Adrenal gland (tissue), 12 donors: ENCODE results near the gene OR2W3. TPM values are rescaled to one million over a fixed set of nuclear protein-coding genes. Genes with fewer than 3 reads are reported as not detected.
A peak's percentile ranks its signal among the peaks of the same experiment; 100 is the strongest.

ENCODE experiments used
- DNase-seq, 7 donors: peaks; one replicate each; pipeline ENCODE4 v3.0.0-alpha.2; 2019 to 2020
- H3K27ac ChIP-seq, 5 donors: fragments of 200-600 bp; sonication (generic) in 4 of 5; 1 replicate in 3 of 5; 2 replicates in 2 of 5; pipeline versions ENCODE4 v1.5.1 to v1.8.0; 2016 to 2020; ENCODE audit warnings: mild to moderate bottlenecking in 1 of 5
- H3K27me3 ChIP-seq: fragments of 200-600 bp; 2 replicates; pipeline ENCODE4 v1.8.0; 2021
- H3K36me3 ChIP-seq, 2 donors: fragments of 200-600 bp; replicated peaks in 1 of 2; 1 replicate in 1 of 2; 2 replicates in 1 of 2; pipeline versions ENCODE4 v1.5.1 to v1.8.0; 2018 to 2022
- H3K4me1 ChIP-seq, 2 donors: fragments of 200-600 bp; replicated peaks in 1 of 2; 1 replicate in 1 of 2; 2 replicates in 1 of 2; pipeline versions ENCODE4 v1.5.1 to v1.8.0; 2018 to 2021
- H3K4me3 ChIP-seq, 4 donors: fragments of 200-600 bp; sonication (generic) in 3 of 4; one replicate each; pipeline ENCODE4 v1.5.1; 2016 to 2018
- H3K9me3 ChIP-seq, 3 donors: fragments of 200-600 bp; sonication (generic) in 1 of 3; replicated peaks in 1 of 3; 1 replicate in 2 of 3; 2 replicates in 1 of 3; pipeline versions ENCODE4 v1.5.1 to v1.8.0; 2016 to 2021
- CTCF ChIP-seq, 6 experiments: fragments of 450-650 bp in 4 of 6; fragments of 200-600 bp in 2 of 6; sonication (generic) in 1 of 6; IDR thresholded peaks; 1 replicate in 5 of 6; 2 replicates in 1 of 6; pipeline versions ENCODE4 v1.5.1 to v1.8.0; 2016 to 2021; ENCODE audit warnings: antibody characterized with exemption in 6 of 6, mild to moderate bottlenecking in 2 of 6, moderate library complexity in 1 of 6
- POLR2A ChIP-seq, 2 donors: fragments of 450-650 bp; IDR thresholded peaks; one replicate each; pipeline ENCODE4 v1.6.1; 2017; ENCODE audit warnings: antibody characterized with exemption in 2 of 2, mild to moderate bottlenecking in 2 of 2, moderate library complexity in 1 of 2
- WGBS, 4 donors: extraction: QIAGEN DNeasy Blood & Tissue Kit in 2 of 4; methylation state at CpG; one replicate each; pipeline versions ENCODE4 v1.1.5 to v1.1.7; 2013 to 2017; 5-methylcytosine and 5-hydroxymethylcytosine counted together
- intact Hi-C, 2 donors: fragments of 100-400 bp; cut with DNase I; formaldehyde crosslinking; loops; one replicate each; pipeline versions ENCODE4 v1.14.1 to v1.15.0; 2022 to 2023
- polyA plus RNA-seq, 3 donors: library from polyadenylated mRNA; stranded (reverse); fragments of 200-250 nt in 2 of 3; fragments of 350-450 nt in 1 of 3; fragmentation: Illumina TruSeq in 1 of 3; extraction: RNeasy Lipid Tissue Mini Kit (QIAGEN cat#74804) in 1 of 3; gene quantifications; one replicate each; pipeline ENCODE4 v1.2.3, GENCODE V29; 2013 to 2014
- total RNA-seq, 9 donors: library from RNA; depleted of rRNA in 4 of 9; stranded (reverse); fragments of >200 nt in 4 of 9; fragments of 120-200 nt in 1 of 9; fragmentation: NEBNext Ultra II Directional in 1 of 9; extraction: Animal tissue kit (Norgen Biotek cat#: 25700) in 1 of 9; gene quantifications; one replicate each; pipeline versions ENCODE4 v1.1.0 to v1.2.4, GENCODE V29; 2013 to 2023
- donor health status: healthy with polysubstance abuse.
- donor health status: Bipolar disorder and iron deficiency.
- donor health status: DM: yes; HTN: yes; CAD: no.
- donor health status: DM: no; HTN: no; CAD: no.
- donor health status: DM: no; HTN: no; CAD: no.
- donor health status: DM: yes; HTN: yes; CAD: no.

The OR2W3 gene
- total and polyA plus RNA-seq, 12 donors = 0.20 to 2.5 (median 1.1) TPM; not detected in 8

GRCh38 chr1:247906504-247907047 is 11.2 kb downstream of the OR2W3 start:
- peak overlapping the region in 1 of 5 donors; percentile 26 for H3K27ac ChIP-seq
- intact Hi-C loops = no loop called here
- H3K4me3 ChIP-seq = peak overlapping the region in 1 of 4 donors; percentile 35
- no peaks in the 10 kb centered on the region for H3K9me3 ChIP-seq
- WGBS, 4 donors = 27 to 39% (median 32%) methylated on average over 7 of the region's 7 CpGs
- DNase-seq = no peak
- H3K4me1 ChIP-seq = no peaks in the 10 kb centered on the region
- no peaks in the 10 kb centered on the region for H3K27me3 ChIP-seq
- no peaks in the 10 kb centered on the region for H3K36me3 ChIP-seq
- TF ChIP-seq CTCF (IDR thresholded peaks at IDR 0.05) (no peak), POLR2A (IDR thresholded peaks at IDR 0.05) (no peak)

DNA sequence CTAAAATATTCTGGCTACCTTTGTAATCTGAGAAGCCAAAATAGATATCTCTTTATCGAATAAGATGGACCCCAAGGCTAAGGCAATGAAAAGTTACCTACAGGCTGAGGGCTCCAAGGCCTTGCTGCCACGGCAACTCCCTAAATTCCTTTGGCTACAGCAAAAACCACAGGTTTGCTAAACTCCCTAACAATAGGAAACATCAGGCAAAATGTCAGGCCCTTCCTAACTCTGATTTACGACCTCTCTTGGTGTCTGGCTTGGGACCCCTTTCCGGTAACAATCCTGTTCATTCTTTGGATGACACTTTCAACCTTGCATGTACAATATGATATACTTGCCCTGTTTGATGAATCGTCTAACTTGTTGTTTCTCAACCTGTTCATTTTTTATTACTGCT is 13.4 kb downstream of the OR2W3 start:
- Histone ChIP-seq H3K4me3 (no peak overlapping the region), H3K27ac (no peak overlapping the region), H3K36me3 (no peaks in the 10 kb centered on the region), H3K9me3 (no peaks in the 10 kb centered on the region), H3K4me1 (no peaks in the 10 kb centered on the region), H3K27me3 (no peaks in the 10 kb centered on the region)
- TF ChIP-seq POLR2A (IDR thresholded peaks at IDR 0.05) = no peak
- no peak for TF ChIP-seq CTCF (IDR thresholded peaks at IDR 0.05)
- 66 to 86% (median 74%) methylated on average over 5 of the region's 5 CpGs for WGBS, 4 donors
- DNase-seq = no peak
- intact Hi-C loops = no loop called here

- no peaks in the 10 kb centered on the region for H3K27me3 ChIP-seq
- H3K27ac ChIP-seq = no peak overlapping the region
- H3K36me3 ChIP-seq = no peaks in the 10 kb centered on the region
- TF ChIP-seq CTCF (IDR thresholded peaks at IDR 0.05) = no peak
- no peak for TF ChIP-seq POLR2A (IDR thresholded peaks at IDR 0.05)
- H3K4me1 ChIP-seq = no peaks in the 10 kb centered on the region
- no peak for DNase-seq
- H3K9me3 ChIP-seq = no peaks in the 10 kb centered on the region
- H3K4me3 ChIP-seq = no peak overlapping the region
- intact Hi-C loops = no loop called here
- 74 to 86% (median 82%) methylated on average over 2 of the region's 2 CpGs for WGBS, 4 donors
Observed at GRCh38 chr1:247913786-247914185, 18.4 kb downstream of the OR2W3 start.

GRCh38 chr1:247914941-247915662 is 19.7 kb downstream of the OR2W3 start:
- Histone ChIP-seq H3K36me3 (no peaks in the 10 kb centered on the region), H3K27me3 (no peaks in the 10 kb centered on the region), H3K27ac (no peak overlapping the region), H3K4me1 (no peaks in the 10 kb centered on the region), H3K9me3 (no peaks in the 10 kb centered on the region), H3K4me3 (no peak overlapping the region)
- DNase-seq = no peak
- no peak for TF ChIP-seq POLR2A (IDR thresholded peaks at IDR 0.05)
- no peak for TF ChIP-seq CTCF (IDR thresholded peaks at IDR 0.05)
- intact Hi-C loops = no loop called here
- 29 to 40% (median 32%) methylated on average over 4 of the region's 4 CpGs for WGBS, 4 donors
